Measurements from ENCODE around the gene TRAPPC8.

DNA sequence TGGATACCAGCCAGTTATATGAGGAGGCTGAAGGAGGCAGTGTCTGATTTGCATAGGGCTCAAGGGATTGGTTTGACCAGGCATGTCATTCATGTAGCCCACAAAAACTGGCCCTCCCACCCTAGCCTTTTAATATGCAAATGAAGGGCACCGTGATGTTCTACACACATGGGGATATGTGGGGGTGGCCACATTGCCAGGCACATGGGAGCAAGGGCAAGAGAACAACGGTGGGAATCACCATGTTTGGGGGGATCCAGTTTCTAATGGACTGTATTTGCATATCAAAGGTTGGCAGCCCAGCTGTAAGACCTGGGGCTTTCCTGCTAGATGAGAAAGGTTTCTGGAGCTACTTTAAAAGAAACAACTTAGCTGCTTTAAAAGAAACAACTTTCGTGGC is 117.2 kb downstream of the TRAPPC8 start:
- TF ChIP-seq, protein P1, sequence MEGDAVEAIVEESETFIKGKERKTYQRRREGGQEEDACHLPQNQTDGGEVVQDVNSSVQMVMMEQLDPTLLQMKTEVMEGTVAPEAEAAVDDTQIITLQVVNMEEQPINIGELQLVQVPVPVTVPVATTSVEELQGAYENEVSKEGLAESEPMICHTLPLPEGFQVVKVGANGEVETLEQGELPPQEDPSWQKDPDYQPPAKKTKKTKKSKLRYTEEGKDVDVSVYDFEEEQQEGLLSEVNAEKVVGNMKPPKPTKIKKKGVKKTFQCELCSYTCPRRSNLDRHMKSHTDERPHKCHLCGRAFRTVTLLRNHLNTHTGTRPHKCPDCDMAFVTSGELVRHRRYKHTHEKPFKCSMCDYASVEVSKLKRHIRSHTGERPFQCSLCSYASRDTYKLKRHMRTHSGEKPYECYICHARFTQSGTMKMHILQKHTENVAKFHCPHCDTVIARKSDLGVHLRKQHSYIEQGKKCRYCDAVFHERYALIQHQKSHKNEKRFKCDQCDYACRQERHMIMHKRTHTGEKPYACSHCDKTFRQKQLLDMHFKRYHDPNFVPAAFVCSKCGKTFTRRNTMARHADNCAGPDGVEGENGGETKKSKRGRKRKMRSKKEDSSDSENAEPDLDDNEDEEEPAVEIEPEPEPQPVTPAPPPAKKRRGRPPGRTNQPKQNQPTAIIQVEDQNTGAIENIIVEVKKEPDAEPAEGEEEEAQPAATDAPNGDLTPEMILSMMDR (IDR thresholded peaks at IDR 0.05; ENCODE audit: poor library complexity, severe bottlenecking), result no peak
- TF ChIP-seq POLR2AphosphoS5 (IDR thresholded peaks at IDR 0.05) (no peak), EP300 (conservative IDR thresholded peaks at IDR 0.05; ENCODE audit: poor library complexity, severe bottlenecking) (no peak), TAF1 (IDR thresholded peaks at IDR 0.05; ENCODE audit: low read depth) (no peak), EZH2 (IDR thresholded peaks at IDR 0.05; ENCODE audit: borderline replicate concordance, insufficient read depth, low read length, poor library complexity, severe bottlenecking) (no peak), SMC3 (conservative IDR thresholded peaks at IDR 0.05; ENCODE audit: poor library complexity) (no peak)

All from neural cell (in vitro differentiated cells).